HEK293 (cell line): ENCODE data around the gene PHF14.
"Not testable (repeated sequence)": the region's sequence is repeated elsewhere in the genome, so short reads cannot be mapped to it uniquely, and the experiment has no call there.

Experiments
- CTCF ChIA-PET: fragments of 350-600 bp; formaldehyde crosslinking; extraction: SDS; loops from one replicate; lab custom pipeline; 2021; ENCODE audit warnings: antibody characterized with exemption; lab: Yijun Ruan, JAX
- POLR2A ChIA-PET: fragments of 300-600 bp; formaldehyde crosslinking; extraction: SDS; loops from one replicate; lab custom pipeline; 2020; ENCODE audit warnings: antibody characterized with exemption, inconsistent platforms; lab: Yijun Ruan, JAX
- H3K27ac ChIP-seq: fragments of 200-500 bp; sonication (Bioruptor generic); 2 replicates; pipeline ENCODE4 v1.5.1; 2014; ENCODE audit warnings: low read depth, low read length, control low read depth, inconsistent platforms; ENCODE audit errors: extremely low read depth
- H3K36me3 ChIP-seq, 2 experiments: fragments of 200-500 bp in 1 of 2; sonication (Bioruptor generic) in 1 of 2; 1 replicate in 1 of 2; 2 replicates in 1 of 2; pipeline ENCODE4 v1.5.1; 2014 to 2017; ENCODE audit warnings: inconsistent platforms in 2 of 2, low read length in 2 of 2; ENCODE audit not compliant: control insufficient read depth in 2 of 2, insufficient read depth in 1 of 2
- H3K4me1 ChIP-seq: fragments of 200-500 bp; sonication (Bioruptor generic); 2 replicates; pipeline ENCODE4 v1.5.1; 2014; ENCODE audit warnings: mild to moderate bottlenecking, low read length, inconsistent platforms; ENCODE audit not compliant: control insufficient read depth, insufficient read depth
- H3K4me3 ChIP-seq: 2 replicates; pipeline ENCODE4 v1.5.1; 2011; ENCODE audit warnings: low read depth, mild to moderate bottlenecking, control low read depth, low read length, moderate library complexity
- H3K9me3 ChIP-seq: fragments of 200-500 bp; sonication (Bioruptor generic); 2 replicates; pipeline ENCODE4 v1.5.1; 2014; ENCODE audit warnings: low read depth, low read length, inconsistent platforms; ENCODE audit not compliant: control insufficient read depth, insufficient read depth
- KLF9 ChIP-seq: fragments of 450-650 bp; formaldehyde crosslinking; IDR thresholded peaks from 2 replicates; pipeline ENCODE4 v1.5.1; 2016; ENCODE audit warnings: missing biosample characterization, missing genetic modification characterization, low read depth
- SETDB1 ChIP-seq: IDR thresholded peaks from one replicate; pipeline ENCODE4 v1.6.1; 2017; ENCODE audit warnings: mild to moderate bottlenecking, low read length, moderate library complexity, mixed read lengths; ENCODE audit not compliant: insufficient read length
- SP3 ChIP-seq: fragments of 450-650 bp; formaldehyde crosslinking; IDR thresholded peaks from 2 replicates; pipeline ENCODE4 v1.5.1; 2016; ENCODE audit warnings: missing biosample characterization, missing genetic modification characterization
- TSHZ1 ChIP-seq: fragments of 450-650 bp; formaldehyde crosslinking; IDR thresholded peaks from 2 replicates; pipeline ENCODE4 v1.5.1; 2016; ENCODE audit warnings: missing biosample characterization, missing genetic modification characterization, borderline replicate concordance
- ZBTB21 ChIP-seq: fragments of 450-650 bp; formaldehyde crosslinking; IDR thresholded peaks from 2 replicates; pipeline ENCODE4 v1.5.1; 2017; ENCODE audit warnings: missing biosample characterization, missing genetic modification characterization
- ZNF184 ChIP-seq: fragments of 450-650 bp; IDR thresholded peaks from 2 replicates; pipeline ENCODE4 v1.5.1; 2018; ENCODE audit warnings: missing biosample characterization, mild to moderate bottlenecking, missing genetic modification characterization
- ZNF19 ChIP-seq: fragments of 450-650 bp; formaldehyde crosslinking; IDR thresholded peaks from 2 replicates; pipeline ENCODE4; 2016; ENCODE audit warnings: missing biosample characterization, missing genetic modification characterization, low read depth
- ZNF202 ChIP-seq: fragments of 450-650 bp; formaldehyde crosslinking; IDR thresholded peaks from 2 replicates; pipeline ENCODE4 v1.5.1; 2016; ENCODE audit warnings: missing biosample characterization, missing genetic modification characterization, borderline replicate concordance
- ZNF266 ChIP-seq: fragments of 450-650 bp; formaldehyde crosslinking; IDR thresholded peaks from 2 replicates; pipeline ENCODE4 v1.5.1; 2016; ENCODE audit warnings: missing biosample characterization, missing genetic modification characterization, low read depth
- ZNF354C ChIP-seq: fragments of 450-650 bp; formaldehyde crosslinking; IDR thresholded peaks from 2 replicates; pipeline ENCODE4 v1.5.1; 2016; ENCODE audit warnings: missing biosample characterization, missing genetic modification characterization, low read depth, borderline replicate concordance
- ZNF501 ChIP-seq: fragments of 450-650 bp; formaldehyde crosslinking; IDR thresholded peaks from 2 replicates; pipeline ENCODE4 v1.5.1; 2016; ENCODE audit warnings: missing biosample characterization, missing genetic modification characterization
- ZNF529 ChIP-seq: fragments of 450-650 bp; formaldehyde crosslinking; IDR thresholded peaks from 2 replicates; pipeline ENCODE4 v1.5.1; 2017; ENCODE audit warnings: missing genetic modification characterization, missing biosample characterization; ENCODE audit not compliant: insufficient replicate concordance
- ZNF549 ChIP-seq: fragments of 450-650 bp; IDR thresholded peaks from 2 replicates; pipeline ENCODE4 v1.5.1; 2018; ENCODE audit warnings: missing biosample characterization, missing genetic modification characterization, mild to moderate bottlenecking, inconsistent platforms, moderate library complexity
- ZNF558 ChIP-seq: fragments of 450-650 bp; formaldehyde crosslinking; IDR thresholded peaks from 2 replicates; pipeline ENCODE4 v1.5.1; 2016; ENCODE audit warnings: missing biosample characterization, missing genetic modification characterization
- ZNF560 ChIP-seq: fragments of 450-650 bp; formaldehyde crosslinking; IDR thresholded peaks from 2 replicates; pipeline ENCODE4 v1.5.1; 2017; ENCODE audit warnings: missing biosample characterization, missing genetic modification characterization, borderline replicate concordance
- ZNF610 ChIP-seq: fragments of 450-650 bp; formaldehyde crosslinking; IDR thresholded peaks from 2 replicates; pipeline ENCODE4 v1.5.1; 2016; ENCODE audit warnings: missing biosample characterization, missing genetic modification characterization, borderline replicate concordance
- ZSCAN23 ChIP-seq: fragments of 450-650 bp; formaldehyde crosslinking; IDR thresholded peaks from 2 replicates; pipeline ENCODE4 v1.5.1; 2016; ENCODE audit warnings: missing biosample characterization, missing genetic modification characterization
- ZSCAN30 ChIP-seq: fragments of 450-650 bp; IDR thresholded peaks from 2 replicates; pipeline ENCODE4 v1.5.1; 2018; ENCODE audit warnings: missing biosample characterization, mild to moderate bottlenecking, missing genetic modification characterization, moderate library complexity
- TF ChIP-seq, protein P1 (sequence below): sonication (generic); formaldehyde crosslinking; IDR thresholded peaks from 2 replicates; pipeline ENCODE4 v1.8.1; 2022; ENCODE audit warnings: mild to moderate bottlenecking, moderate library complexity, missing genetic modification reagents

The PHF14 gene

DNA sequence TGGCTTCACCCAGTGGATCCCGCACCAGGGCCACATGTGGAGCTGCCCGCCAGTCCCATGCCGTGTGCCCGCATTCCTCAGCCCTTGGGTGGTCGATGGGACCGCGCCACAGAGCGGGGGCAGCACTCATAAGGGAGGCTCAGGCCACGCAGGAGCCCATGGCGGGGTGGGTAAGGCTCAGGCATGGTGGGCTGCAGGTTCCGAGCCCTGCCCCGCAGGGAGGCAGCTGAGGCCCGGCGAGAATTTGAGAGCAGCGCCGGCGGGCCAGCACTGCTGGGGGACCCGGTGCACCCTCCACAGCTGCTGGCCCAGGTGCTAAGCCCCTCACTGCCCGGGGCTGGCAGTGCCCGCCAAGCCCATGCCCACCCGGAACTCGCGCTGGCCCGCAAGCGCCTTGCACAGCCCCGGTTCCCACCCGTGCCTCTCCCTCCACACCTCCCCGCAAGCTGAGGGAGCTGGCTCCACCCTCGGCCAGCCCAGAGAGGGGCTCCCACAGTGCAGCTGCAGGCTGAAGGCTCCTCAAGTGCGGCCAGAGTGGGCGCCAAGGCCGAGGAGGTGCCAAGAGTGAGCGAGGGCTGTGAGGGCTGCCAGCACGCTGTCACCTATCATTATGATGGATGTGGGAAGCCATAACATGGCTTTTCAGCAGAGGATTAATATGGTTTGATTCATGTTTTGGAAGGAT, 22.0 kb downstream of the PHF14 start:
- H3K27ac ChIP-seq, H3K4me1 ChIP-seq, H3K9me3 ChIP-seq, H3K4me3 ChIP-seq, CTCF ChIA-PET: not testable (repeated sequence)
- H3K36me3 ChIP-seq: peaks cover 14 to 26% of the 10 kb centered on the region in 2 experiments
- POLR2A ChIA-PET: interaction anchor here (0.6 kb wide), 1 partner anchor 13 kb away, joined by 6 read pairs; no protein-coding TSS in a partner anchor
- peak; percentile 10 for TF ChIP-seq ZNF529 (tag by site-specific recombination)
- 0 out of 2 replicates have a peak, but pooled peaks have one; percentile 33 for TF ChIP-seq ZNF549 (tag by site-specific recombination)
- TF ChIP-seq ZNF202 (tag by site-specific recombination): peak; percentile 81; the same call in 1 of the 2 replicates
- TF ChIP-seq ZNF610 (tag by site-specific recombination): 0 out of 2 replicates have a peak, but pooled peaks have one; percentile 53

GRCh38 chr7:10998996-10999757, 25.5 kb downstream of the PHF14 start:
- H3K36me3 ChIP-seq: peaks cover 5 to 8% of the 10 kb centered on the region in 2 experiments; a peak in 2 of 3 replicates
- POLR2A ChIA-PET: no interaction called here
- no peak overlapping the region for H3K27ac ChIP-seq
- CTCF ChIA-PET: no interaction called here
- H3K4me1 ChIP-seq: no peaks in the 10 kb centered on the region
- no peaks in the 10 kb centered on the region for H3K9me3 ChIP-seq
- no peak for TF ChIP-seq TSHZ1
- TF ChIP-seq ZNF354C (tag by site-specific recombination): no peak
- TF ChIP-seq ZSCAN30 (tag by site-specific recombination): no peak
- no peak for TF ChIP-seq ZNF184 (tag by site-specific recombination)
- no peak for TF ChIP-seq SP3
- no peak for TF ChIP-seq SETDB1
- no peak overlapping the region for H3K4me3 ChIP-seq

DNA sequence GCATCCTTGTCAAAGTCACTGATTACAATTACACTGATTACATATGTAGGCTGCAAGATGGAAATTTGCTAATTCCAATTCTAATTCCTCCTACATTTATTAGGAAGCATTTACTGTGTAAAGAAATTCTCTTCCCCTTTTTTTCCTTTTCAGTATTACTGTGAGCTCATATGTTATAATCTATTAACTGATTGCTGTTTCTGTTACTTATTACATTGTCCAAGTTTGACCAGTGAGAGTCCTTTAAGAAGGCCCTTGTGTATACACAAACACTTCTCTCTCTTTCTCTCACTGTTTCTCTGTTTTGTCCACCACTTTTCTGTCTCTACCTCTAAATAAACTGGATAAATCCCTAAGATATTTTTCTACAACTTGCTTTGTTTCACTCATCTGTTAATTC, 31.5 kb downstream of the PHF14 start:
- H3K9me3 ChIP-seq: no peaks in the 10 kb centered on the region
- peaks cover 0 to 10% of the 10 kb centered on the region in 2 experiments; a peak in 1 of 3 replicates for H3K36me3 ChIP-seq
- no peaks in the 10 kb centered on the region for H3K4me1 ChIP-seq
- TF ChIP-seq ZNF19 (no peak), KLF9 (no peak), ZNF610 (tag by site-specific recombination) (no peak), ZSCAN23 (no peak)
- TF ChIP-seq, all 188 proteins: peak for 0
- POLR2A ChIA-PET: no interaction called here
- no peak overlapping the region for H3K4me3 ChIP-seq
- CTCF ChIA-PET: interaction anchor here (0.6 kb wide), 1 partner anchor 20 kb away, joined by 3 read pairs; no protein-coding TSS in a partner anchor
- H3K27ac ChIP-seq: no peak overlapping the region

- no peaks in the 10 kb centered on the region for H3K4me1 ChIP-seq
- no peak for TF ChIP-seq ZNF266
- TF ChIP-seq ZNF558: no peak
- no peak for TF ChIP-seq ZNF560
- TF ChIP-seq, protein P1, sequence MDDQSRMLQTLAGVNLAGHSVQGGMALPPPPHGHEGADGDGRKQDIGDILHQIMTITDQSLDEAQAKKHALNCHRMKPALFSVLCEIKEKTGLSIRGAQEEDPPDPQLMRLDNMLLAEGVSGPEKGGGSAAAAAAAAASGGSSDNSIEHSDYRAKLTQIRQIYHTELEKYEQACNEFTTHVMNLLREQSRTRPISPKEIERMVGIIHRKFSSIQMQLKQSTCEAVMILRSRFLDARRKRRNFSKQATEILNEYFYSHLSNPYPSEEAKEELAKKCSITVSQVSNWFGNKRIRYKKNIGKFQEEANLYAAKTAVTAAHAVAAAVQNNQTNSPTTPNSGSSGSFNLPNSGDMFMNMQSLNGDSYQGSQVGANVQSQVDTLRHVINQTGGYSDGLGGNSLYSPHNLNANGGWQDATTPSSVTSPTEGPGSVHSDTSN: no peak
- no peak for TF ChIP-seq ZNF501
- TF ChIP-seq ZBTB21 (tag by site-specific recombination): no peak
- no peaks in the 10 kb centered on the region for H3K9me3 ChIP-seq
- H3K36me3 ChIP-seq: peaks cover 0 to 10% of the 10 kb centered on the region in 2 experiments; a peak in 1 of 3 replicates
- ChIA-PET POLR2A (no interaction called here), CTCF (no interaction called here)
- no peak overlapping the region for H3K4me3 ChIP-seq
- no peak overlapping the region for H3K27ac ChIP-seq
These were observed 32.6 kb downstream of the PHF14 start for GRCh38 chr7:11006291-11006690.
